Thoracic aorta endothelial cell (primary cell): Measurements from ENCODE around the gene SPDYE8. TPM values are rescaled to one million over a fixed set of nuclear protein-coding genes. Genes with fewer than 3 reads are reported as not detected.

ENCODE experiments used
- small RNA-seq: library from RNA; depleted of rRNA; stranded (forward); fragments of <200 nt; gene quantifications from one replicate; pipeline ENCODE3, GENCODE V24; 2012
- total RNA-seq: library from RNA; depleted of rRNA; stranded (reverse); fragments of >200 nt; gene quantifications from 2 replicates; pipeline ENCODE4 v1.2.3, GENCODE V29; 2012

The SPDYE8 gene, protein sequence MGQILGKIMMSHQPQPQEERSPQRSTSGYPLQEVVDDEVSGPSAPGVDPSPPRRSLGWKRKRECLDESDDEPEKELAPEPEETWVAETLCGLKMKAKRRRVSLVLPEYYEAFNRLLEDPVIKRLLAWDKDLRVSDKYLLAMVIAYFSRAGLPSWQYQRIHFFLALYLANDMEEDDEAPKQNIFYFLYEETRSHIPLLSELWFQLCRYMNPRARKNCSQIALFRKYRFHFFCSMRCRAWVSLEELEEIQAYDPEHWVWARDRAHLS
- total RNA-seq = not detected in 2 replicates

DNA sequence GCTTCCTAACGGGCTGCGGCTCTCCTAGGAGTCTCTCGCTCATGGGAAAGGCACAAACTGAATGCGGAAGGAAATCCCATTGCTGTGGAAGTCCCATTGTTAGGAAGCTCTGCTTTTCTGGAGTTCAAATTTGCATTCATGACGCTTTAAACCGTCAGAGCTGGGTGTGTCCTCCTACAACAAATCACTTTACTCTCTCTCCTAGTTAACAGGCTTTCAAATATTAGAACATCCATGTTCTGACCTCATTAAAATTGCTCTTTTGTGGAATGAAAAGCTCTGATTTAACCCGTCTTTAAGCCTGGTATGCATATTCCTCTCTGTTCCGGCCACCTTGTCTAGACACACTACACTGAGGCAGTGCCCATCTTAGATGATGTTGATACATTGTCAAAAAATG, at the start of gene SPDYE8:
Gene SPDYE8 (minus strand): TSS at position 101 of the 400 bp plus-strand sequence. CDS start 1,800 bp downstream, outside the sequence.

DNA sequence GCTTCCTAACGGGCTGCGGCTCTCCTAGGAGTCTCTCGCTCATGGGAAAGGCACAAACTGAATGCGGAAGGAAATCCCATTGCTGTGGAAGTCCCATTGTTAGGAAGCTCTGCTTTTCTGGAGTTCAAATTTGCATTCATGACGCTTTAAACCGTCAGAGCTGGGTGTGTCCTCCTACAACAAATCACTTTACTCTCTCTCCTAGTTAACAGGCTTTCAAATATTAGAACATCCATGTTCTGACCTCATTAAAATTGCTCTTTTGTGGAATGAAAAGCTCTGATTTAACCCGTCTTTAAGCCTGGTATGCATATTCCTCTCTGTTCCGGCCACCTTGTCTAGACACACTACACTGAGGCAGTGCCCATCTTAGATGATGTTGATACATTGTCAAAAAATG, 28.2 kb upstream of the SPDYE8 start, which contains the start of gene SPDYE11:
Gene SPDYE11 (minus strand): TSS at position 101 of the 400 bp plus-strand sequence. CDS start 1,800 bp downstream, outside the sequence.

Small RNA genes lying within 50 kb of the gene (small RNA-seq; reads per million reads assigned to genes)
- not detected for gene RF00019

Other genes with a start within 250 kb of the SPDYE8 start
- 2.0 and 2.4 TPM in 2 replicates for gene TYW1B, start 201.6 kb downstream of the SPDYE8 start, total RNA-seq
- gene POM121, start 104.7 kb downstream of the SPDYE8 start, total RNA-seq = 13.6 and 15.9 TPM in 2 replicates
- 0.14 TPM in 1 of 2 replicates, not detected in the other for gene TRIM74, start 60.3 kb downstream of the SPDYE8 start, total RNA-seq
- not detected in 2 replicates for gene SPDYE11, start 28.1 kb upstream of the SPDYE8 start, total RNA-seq
- not detected in 2 replicates for gene SPDYE9, start 56.3 kb upstream of the SPDYE8 start, total RNA-seq